CD4-positive, alpha-beta T cell treated with Interleukin-1 beta for 1 hour (primary cell): ENCODE results near the gene DDX20.

Experiments
- DNase-seq, 2 donors: peaks; one replicate each; pipeline ENCODE4 v3.0.0-alpha.2; 2020 to 2022

The DDX20 gene

DNA sequence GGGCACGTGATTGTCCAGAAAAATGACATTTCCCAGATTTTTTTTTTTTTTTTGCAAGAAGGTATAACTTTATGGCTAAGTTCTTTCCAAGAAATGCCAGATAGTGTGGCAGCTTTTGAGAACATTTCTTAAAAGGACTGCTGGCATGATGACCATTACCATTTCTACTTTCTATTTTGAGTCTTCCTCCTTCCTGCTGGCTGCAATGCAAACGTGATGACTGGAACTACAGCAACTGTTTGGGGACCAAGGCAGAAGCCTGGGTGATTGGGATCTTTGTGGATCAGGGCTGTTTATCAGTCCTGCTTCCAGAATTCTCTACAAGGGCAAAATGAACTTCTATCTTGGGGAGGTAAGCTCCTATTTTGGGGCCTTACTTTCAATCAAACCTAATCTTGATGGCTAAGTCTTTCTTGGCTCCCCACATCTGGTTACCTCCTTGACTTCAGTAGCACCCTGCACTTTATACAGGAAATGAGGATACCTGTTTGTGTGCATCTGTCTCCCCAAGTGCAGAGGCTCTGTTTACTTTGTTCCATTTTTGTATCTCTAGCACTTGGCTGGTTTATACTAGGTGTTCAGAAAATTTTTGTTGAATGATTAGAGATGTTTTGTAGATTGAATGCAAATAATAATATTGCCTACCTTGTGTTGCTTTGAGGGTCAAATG is 3.7 kb upstream of the DDX20 start:
- no peak for DNase-seq

DNA sequence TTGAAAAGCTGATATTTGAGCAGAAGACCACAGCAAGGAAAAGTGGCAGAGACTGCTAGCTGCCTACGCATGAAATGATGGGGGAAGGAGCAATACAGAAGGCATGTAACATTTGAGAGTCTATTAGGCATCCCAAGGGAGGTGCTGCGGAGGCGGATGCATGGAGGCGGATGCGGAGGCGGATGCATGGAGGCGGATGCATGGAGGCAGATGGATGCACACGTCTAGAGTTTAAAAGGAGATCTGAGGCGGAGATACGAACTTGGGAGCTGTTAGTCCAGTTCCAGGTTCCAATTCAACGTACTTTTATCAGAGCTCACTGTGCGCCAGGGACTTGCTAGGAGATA is 744 bp upstream of the DDX20 start:
- no peak for DNase-seq

DNA sequence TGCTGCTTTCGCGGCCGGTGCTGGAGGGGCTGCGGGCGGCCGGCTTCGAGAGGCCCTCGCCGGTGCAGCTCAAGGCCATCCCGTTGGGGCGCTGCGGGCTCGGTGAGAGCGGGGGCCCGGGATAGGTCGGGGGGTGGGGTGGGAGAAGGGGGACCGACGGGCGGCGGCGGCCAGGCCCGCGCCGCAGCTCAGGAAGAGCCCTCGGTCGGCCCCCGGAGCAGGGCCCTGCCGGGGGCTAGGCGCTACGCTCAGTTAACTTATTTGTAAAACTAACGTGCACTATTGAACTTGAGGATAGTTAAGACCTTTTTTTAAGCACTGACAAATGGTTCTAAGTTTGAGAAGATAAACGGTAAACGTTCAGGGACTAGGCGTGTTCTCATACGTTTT is 418 bp downstream of the DDX20 start:
- DNase-seq, result no peak

DNA sequence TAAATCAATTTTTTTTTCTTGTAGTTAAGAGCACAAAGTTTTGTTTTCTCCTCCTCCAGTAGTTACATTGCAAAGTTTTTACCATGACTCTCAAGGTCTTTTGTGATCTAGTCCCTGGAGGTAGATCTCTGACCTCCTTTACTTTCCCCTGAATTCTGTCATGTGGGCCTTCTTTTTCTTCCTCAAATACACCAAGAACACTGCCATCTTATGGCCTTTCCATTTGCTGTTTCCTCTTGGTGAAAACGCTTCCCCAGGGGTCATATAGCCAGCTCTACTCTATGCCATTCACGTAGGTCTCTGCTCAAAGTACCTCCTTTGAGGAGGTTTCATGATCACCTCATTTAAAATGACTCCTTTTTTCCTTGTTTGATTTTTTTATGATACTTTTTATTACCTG is 2.7 kb downstream of the DDX20 start:
- DNase-seq, result no peak

DNA sequence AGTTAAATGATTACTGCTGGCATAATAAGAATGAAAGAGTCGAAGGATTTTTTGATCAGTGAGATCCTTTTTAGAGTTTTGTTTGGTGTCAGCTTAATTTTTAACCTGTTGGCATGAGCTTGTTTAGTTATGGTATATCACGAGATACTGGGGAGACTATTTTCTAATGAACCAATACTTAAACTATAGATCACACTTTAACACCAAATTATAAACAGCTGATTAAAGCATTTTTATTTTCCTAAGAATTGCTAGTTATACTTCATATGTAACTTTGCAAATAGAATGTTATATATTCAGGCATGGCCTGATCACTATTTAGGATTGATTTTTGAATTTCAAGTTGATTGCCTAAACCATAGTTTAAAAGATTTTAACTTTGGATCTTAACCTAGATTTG is 6.0 kb downstream of the DDX20 start:
- DNase-seq, result no peak

DNA sequence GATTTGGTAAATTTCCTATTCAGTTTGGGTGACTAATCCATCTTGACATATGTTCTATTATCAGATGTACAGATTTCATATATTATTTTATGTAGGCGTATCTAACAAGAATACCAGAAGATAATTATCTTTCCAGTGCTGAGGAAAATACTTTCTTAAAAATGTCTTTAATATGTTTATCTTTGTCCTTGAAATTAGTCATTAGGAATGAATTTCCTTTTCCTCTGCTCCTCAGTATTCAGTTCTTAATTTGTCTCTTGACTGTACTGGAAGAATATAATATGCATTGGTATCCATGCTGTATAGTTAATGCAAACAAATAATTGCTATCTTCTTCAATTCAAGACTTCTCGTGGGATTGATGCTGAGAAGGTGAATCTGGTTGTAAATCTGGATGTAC is 6.6 kb downstream of the DDX20 start:
- no peak for DNase-seq

DNA sequence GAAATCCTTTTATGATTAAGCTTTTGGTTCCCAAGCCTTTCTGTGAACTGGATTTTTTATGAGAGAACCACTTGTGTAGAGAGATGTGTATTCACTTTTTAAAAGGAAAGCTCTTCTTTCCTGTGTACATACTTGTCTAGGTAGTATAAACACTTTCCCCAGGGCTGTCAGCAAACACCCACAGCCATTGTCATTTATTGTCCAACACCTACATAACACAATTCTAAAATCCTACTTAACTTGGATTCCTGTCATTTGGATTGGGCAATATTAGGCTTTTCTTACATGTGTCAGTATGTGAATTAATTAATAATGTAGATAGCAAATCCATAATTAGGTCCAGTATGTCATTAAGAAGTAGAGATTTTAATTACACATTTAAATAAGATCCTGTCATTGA is 12.3 kb downstream of the DDX20 start:
- DNase-seq, result no peak

DNA sequence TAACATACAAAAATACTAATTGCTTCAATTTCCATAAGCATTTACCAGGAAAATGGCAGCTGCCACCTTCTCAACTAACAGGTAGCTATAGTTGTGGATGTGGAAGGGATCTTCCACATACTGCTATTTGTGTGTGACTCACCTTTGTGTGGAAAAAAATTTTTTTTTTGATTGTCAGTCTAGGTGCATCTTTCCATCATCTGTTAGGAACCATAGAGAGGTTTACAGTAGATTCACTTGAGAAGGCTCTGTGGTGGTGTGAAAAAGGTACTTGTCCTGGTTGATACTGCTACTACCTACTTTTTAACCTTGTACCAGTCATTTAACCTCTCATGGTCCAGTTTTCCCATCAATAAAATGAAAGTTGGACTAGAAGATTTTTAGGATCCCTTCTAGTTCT is 12.9 kb downstream of the DDX20 start:
- DNase-seq, result no peak

DNA sequence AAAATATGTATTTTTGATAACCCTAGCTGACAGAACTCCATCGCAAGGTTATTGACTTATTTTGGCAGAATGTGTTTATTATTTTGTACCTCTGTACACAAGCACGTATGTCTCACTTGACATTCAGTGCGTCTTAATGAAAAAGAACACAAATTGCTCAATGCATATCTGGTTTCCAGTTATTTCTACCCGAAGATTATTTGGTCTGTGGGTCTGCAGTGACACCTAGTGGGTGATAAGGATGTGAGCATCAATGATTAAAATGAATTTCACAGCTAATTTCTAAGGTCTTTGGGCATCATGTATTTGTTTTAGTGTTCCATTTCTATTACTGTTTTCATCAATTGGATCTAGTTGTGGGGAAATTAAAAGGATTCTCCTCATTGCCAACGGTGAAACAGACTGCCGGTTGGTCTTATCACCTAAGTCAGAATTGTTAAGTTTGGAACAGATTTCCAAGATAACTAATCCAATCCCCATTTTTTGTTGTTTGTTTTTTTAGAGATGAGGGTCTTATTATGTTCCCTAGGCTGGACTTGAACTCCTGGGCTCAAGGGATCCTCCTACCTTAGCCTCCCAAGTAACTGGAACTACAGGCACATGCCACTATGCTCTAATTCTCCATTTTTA is 13.9 kb downstream of the DDX20 start:
- peak; percentile 50 to 73 for DNase-seq

DNA sequence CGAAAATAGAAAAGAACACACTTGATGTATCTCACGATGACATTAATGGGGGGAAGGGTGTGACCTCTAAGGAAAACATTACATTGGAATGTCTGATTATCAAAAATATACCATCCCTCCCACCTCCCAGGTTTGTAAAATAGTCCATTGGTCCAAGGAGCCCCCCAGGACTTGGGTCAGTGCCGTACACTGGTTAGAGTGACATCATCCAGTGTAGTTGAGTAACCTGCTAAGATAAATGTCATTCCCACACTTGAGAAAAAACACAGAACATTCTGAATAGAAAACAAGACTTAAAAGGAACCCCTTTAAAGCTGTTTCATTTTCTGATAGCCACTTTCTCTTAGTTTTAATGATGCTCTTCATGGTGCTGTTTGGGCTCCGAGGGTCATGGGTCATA is 15.2 kb downstream of the DDX20 start:
- DNase-seq, result no peak

DNA sequence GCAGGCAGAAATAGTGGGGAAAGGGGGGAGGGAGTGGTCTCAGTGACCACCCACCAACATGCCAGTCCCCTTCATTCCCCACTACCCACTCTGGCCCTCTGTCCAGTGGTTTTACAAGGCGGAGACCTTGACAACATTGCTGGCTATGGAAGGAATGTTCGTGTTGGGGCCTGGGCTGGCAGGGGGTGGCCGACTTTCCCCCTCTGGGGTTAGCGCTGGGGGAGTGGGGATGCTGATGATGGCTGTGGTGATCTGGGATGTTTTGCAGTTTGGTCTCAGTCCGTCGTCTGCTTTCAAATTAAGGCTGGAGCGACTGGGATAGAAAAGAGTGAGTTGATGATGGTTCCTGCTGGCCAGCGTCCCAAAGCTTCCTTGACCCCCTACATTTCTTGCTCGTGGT is 20.3 kb downstream of the DDX20 start:
- DNase-seq, result no peak

DNA sequence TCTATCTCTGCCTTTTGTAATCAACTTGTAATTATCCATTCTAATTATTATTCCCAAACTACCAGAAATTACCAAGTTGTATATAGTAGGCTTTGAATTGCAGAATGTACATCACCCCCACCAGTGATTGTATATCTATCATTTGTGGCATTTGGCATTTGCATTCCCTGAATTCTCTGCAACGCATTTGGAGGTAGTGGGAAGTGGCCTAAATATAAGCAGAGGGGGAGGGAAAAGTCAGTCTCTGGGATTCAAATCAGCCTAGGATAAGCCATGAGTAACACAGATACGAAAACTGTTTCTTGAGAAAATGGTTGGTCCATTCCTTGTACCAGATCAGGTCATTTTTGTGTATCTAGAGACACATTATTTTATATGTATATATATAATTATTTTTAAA is 20.7 kb downstream of the DDX20 start:
- DNase-seq, result no peak

DNA sequence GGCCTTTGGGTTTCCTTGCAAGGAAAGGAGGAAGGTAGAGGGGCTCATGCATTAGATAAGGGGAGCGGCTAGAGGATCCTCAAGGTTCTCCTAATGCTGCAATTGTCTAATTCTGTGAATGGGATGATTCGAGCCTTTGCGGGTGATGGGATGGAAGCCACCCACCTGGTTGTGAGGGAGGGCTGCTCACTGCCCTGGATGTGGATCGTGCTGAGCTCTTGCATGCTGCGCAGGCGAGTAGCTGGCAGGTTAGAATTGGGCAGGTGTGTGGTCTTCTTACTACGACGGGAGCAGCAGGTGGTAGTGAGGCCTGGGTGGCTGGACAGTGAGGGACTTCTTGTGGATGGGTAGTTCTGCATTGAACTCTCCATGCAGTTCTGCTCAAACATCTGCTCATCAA is 21.2 kb downstream of the DDX20 start:
- DNase-seq, result no peak

DNA sequence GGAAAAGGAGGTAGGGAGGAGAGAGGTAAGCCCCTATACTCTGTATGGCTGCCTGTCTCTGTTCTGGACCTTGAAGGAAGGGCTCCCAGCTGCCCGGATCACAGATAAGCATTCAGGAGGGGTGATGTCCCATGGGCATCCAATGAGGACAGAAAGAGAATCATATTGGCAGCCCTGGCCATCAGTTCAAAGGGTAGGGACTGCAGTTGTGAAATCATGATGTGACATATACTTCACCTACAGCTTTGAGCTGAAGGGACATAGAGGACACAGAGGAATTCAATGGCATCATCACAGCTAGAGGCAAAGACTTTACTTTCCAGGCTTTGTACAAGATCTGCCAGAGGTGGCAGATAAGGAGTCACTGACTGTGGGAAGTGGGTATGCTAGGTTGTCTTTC is 21.6 kb downstream of the DDX20 start:
- DNase-seq, result no peak

DNA sequence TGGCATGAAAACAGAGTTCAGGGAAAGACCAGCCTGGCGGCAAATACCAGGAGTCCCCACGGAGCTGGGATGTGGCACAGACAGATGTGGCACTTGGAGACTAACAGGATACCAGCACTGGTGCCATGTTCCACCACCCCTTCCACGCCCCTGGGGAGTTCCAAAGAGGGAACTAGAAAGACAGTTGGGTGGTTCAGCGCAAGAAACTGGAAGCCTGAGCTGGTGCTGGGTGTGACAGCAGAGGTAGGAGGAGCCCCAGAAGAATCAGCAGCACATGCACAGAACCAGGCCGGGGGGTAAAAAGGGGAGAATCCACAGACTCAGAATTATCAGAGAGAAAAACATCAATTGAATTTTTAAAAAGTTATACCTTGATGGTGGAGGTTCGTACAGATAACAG is 22.4 kb downstream of the DDX20 start:
- no peak for DNase-seq

DNA sequence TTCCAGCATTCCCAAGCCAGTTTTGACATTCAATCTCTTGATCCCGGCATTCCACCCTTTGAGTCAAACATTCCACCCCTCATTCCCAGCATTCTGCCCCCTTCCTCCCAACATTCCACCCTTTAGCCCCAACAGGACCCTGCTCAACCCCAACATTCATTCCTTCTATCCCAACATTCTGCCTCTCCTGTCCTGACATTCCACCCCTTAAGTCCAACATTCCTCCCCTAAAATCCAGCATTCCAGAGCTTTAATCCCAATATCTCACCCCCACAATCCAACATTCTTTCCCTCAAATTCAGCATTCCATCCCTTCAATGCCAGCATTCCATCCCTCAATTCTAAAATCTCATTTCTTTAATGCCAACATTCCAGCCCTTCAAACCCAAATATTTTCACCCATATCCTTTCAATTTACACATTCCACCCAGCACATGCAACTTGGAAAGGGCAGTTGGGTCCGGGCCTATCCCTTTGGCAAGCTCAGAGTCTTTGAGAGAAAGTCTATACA is 22.9 kb downstream of the DDX20 start:
- no peak for DNase-seq

DNA sequence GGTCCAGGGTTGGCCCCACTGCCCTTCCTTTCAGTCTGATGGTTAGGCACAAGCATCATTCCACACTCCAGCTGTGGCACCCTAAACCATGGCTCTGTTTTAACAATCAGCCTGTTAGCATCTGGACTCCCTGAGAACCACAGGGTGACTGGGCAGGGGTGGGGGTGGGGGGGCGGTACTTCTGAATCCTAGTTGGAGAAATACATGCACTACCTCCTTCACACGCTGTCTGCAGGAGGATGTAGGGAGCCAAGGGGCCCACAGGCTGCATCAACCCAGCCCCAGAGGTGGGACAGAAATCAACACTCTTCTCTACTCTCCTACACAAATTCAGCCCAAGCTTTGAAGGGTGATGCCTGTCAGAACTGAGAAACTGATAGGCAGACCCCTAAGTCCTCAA is 23.8 kb downstream of the DDX20 start:
- no peak for DNase-seq

DNA sequence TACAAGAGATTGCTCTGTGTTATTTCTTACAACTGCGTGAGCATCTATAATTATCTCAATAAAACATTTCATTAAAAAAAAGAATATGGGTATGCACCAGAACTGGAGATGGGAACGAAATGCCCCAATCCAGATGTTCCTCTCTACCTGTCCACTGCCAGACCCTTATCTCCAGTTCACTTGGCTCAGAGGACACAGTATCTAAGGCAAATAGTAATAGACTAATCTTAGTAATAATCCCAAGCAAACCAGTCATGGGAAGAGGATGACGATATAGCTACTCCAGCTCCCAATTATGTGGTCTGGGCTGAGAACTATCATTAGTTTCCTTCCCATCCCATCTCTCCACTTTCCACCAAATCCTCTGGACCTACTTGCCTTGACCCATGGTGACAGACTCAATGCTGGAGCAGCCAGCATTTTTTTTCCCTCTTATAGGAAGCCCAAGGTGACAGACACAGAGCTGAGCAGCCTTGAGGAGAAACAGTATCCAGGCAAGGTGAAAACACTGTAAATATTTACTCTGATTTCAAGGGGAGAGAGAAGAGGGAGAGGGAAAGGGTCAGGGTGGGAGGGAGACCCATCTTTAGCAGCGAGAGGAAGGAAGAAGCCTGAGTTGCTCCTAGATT is 28.7 kb downstream of the DDX20 start:
- DNase-seq, result no peak

DNA sequence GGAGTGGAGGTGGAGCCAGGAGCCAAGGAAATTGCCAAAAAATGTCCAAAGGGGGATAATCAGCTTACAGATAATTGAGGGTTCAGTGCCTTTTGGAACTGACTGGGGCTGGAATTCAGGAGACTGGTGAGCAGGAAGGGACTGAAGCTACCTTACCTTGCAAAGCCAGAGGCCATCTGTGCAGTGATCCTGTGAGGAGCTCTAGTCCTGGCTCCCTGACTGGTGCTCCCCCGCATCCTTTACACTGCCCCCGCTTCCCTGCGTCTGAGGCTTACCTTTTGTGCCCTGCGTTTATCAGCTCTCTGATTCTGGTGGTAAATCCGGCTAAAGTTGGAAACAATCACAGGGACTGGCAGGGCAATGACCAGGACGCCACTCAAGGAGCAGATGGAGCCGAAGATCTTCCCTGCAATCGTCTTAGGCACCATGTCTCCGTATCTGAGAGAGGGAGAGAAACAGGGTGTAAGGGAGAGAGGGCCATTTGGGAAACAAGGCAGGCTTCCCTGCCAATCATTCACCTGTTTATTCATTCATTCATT is 31.0 kb downstream of the DDX20 start:
- no peak for DNase-seq

DNA sequence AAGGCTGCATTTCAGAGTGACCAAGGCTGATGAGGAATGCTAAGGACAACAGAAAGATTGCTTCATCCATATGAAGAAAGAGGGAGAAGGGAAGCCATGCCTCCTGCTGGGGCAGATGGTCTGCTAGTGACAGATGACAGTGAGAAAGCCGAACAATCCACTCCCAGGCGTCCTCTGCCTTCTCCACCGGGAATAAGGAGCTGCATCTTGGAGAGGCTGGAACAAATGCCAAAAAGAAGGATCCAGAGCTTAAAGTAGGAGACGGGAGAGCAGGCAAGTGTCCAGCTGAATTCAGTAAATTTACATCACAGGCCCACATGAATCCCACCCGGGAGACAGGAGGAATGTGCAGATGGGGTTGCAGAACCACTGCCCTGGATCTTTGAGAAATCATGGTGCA is 33.4 kb downstream of the DDX20 start:
- no peak for DNase-seq

DNA sequence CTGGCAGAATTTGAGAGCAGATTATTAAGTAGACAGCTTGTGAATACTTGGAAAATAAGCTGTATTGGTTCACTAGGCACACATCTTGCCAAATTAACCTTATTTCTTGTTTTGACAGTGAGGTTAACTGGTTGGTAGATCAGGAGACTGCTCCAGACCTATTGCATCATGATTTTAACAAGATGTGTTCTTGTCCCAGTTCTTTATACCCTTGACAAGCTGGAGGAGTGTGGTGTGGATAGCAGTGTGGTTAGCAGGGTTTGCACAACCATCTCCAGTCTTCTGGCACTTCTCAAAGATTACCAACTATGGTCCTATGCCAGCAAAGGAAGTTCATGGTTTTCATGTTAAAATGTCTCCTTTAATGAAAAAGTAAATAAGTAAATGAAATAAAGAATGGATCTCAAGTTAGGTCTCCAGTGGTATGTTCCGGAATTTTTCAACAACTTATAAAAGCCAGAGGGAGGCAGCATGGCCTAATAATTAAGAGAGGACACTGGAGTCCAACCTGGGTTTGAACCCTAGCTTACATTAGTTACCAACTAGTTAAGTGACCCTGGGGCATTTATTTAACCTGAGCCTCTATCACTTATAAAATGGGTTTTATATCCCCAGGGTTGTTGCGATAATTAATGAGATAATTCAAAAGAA is 34.1 kb downstream of the DDX20 start:
- no peak for DNase-seq

DNA sequence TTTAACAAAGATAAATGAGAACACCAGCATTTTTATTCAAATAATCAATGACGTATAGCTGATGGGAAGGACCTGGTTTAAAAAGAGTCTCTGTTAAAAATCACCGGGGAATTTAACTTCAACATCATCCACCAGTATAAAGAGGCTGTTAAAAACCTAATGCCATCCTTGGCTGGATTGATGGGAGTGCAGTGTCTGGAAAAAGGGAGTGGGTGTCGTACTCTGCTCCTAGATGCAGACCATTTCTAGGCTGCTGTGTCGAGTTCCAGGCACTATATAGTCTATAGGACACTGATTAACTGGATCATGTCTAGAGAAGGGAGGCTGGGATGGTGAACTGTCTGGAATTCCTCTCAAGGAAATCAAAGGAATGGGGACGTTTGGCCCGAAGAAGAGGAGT is 36.1 kb downstream of the DDX20 start:
- no peak for DNase-seq

DNA sequence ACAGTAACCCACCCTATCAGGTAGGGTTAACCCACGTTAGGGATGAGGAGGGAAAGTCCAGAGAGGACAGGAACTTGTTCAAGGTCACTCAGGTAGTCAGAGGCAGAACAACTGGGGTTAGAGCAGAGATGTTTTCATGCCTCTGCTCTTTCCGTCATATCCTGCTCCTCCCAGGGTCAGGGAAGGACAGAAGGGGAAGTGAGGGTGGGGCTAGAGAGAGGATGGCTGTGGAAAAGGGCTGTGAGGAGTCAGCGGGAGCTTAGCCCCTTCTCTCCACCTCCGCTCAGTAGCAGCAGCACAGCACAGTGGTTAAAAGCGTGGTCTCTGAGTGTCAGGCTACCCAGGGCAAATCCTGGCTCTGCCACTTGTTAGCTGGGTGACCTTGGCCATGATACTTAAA is 36.5 kb downstream of the DDX20 start:
- no peak for DNase-seq

DNA sequence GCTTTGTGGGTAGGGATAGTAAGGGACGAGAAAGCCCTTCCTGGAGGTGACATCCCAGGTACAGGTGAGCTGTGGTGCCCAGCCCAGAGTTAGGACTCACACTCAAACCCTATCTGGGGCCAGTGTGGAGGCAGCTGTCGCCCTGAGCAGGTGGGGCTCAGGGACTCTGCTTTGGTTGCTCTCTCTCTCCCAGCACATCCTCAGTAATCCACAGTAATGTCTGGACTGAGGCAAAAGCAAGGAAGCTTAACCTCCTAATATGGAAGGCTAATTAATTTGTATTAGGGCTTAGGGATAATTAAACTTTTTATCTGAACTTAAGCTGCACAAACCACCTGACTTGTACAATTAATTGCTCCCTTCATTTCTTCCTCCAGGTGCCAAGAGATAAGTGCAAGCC is 38.2 kb downstream of the DDX20 start:
- no peak for DNase-seq
